Smooth muscle cell (in vitro differentiated cells): ENCODE results near the gene ADK. TPM values are rescaled to one million over a fixed set of nuclear protein-coding genes. Genes with fewer than 3 reads are reported as not detected.

Source experiments
- DNase-seq: peaks from one replicate; lab custom pipeline; 2025; ENCODE audit not compliant: unreplicated experiment; lab: John Stamatoyannopoulos, UW
- H2AFZ ChIP-seq: fragments of 200-600 bp; sonication (generic); 2 replicates; pipeline ENCODE4 v1.6.0; 2016; ENCODE audit warnings: antibody characterized with exemption, low read depth, mild to moderate bottlenecking
- H3F3A ChIP-seq: fragments of 200-600 bp; sonication (generic); 2 replicates; pipeline ENCODE4 v1.6.0; 2017; ENCODE audit warnings: antibody characterized with exemption, low read depth
- H3K27ac ChIP-seq: fragments of 200-600 bp; sonication (generic); 2 replicates; pipeline ENCODE4 v1.5.1; 2016; ENCODE audit warnings: low read depth, mild to moderate bottlenecking
- H3K27me3 ChIP-seq: fragments of 200-600 bp; sonication (generic); 2 replicates; pipeline ENCODE4 v1.6.1; 2016; ENCODE audit warnings: low read depth, mild to moderate bottlenecking
- H3K36me3 ChIP-seq: fragments of 200-600 bp; sonication (generic); 2 replicates; pipeline ENCODE4 v1.5.1; 2016; ENCODE audit warnings: low read depth
- H3K4me1 ChIP-seq: fragments of 200-600 bp; sonication (generic); 2 replicates; pipeline ENCODE4 v1.5.1; 2016; ENCODE audit warnings: low read depth
- H3K4me2 ChIP-seq: fragments of 200-600 bp; sonication (generic); 2 replicates; pipeline ENCODE4 v1.6.0; 2016; ENCODE audit warnings: mild to moderate bottlenecking
- H3K4me3 ChIP-seq: fragments of 200-600 bp; sonication (generic); 2 replicates; pipeline ENCODE4 v1.5.1; 2016; ENCODE audit warnings: mild to moderate bottlenecking
- H3K79me2 ChIP-seq: fragments of 200-600 bp; sonication (generic); 2 replicates; pipeline ENCODE4 v1.6.0; 2016; ENCODE audit warnings: low read depth, mild to moderate bottlenecking
- H3K9ac ChIP-seq: fragments of 200-600 bp; sonication (generic); 2 replicates; pipeline ENCODE4 v1.6.0; 2016; ENCODE audit warnings: low read depth
- H3K9me3 ChIP-seq: fragments of 200-600 bp; sonication (generic); replicated peaks from 2 replicates; pipeline ENCODE4 v1.5.1; 2016; ENCODE audit warnings: low read depth
- H4K20me1 ChIP-seq: fragments of 200-600 bp; sonication (generic); 2 replicates; pipeline ENCODE4 v1.6.0; 2016; ENCODE audit warnings: low read depth
- CTCF ChIP-seq: fragments of 200-600 bp; sonication (generic); IDR thresholded peaks from 2 replicates; pipeline ENCODE4 v1.5.1; 2017; ENCODE audit warnings: borderline replicate concordance, mild to moderate bottlenecking, antibody characterized with exemption; ENCODE audit not compliant: insufficient read depth, poor library complexity, severe bottlenecking
- WGBS: methylation state at CpG from one replicate; pipeline ENCODE4 v1.1.7; 2016; ENCODE audit warnings: low lambda C conversion rate; 5-methylcytosine and 5-hydroxymethylcytosine counted together
- polyA plus RNA-seq: library from polyadenylated mRNA; unstranded; fragments of >200 nt; fragmentation: Nextera tagmentation; extraction: Ambion mirVana; gene quantifications from 2 replicates; pipeline ENCODE4 v1.2.1, GENCODE V29; 2016
- total RNA-seq: library from RNA; depleted of rRNA; stranded (reverse); fragments of >200 nt; gene quantifications from 2 replicates; pipeline ENCODE4 v1.2.3, GENCODE V29; 2014

Gene ADK
- total and polyA plus RNA-seq, 2 experiments from 2014 or later, result 19.4 to 25.1 TPM

GRCh38 chr10:74745449-74745848, 594.4 kb downstream of the ADK start:
- Histone ChIP-seq H3K4me2 (no peak overlapping the region), H3K4me1 (no peaks in the 10 kb centered on the region), H3K27me3 (no peaks in the 10 kb centered on the region), H3K36me3 (no peaks in the 10 kb centered on the region), H3K9me3 (no peaks in the 10 kb centered on the region), H3K27ac (no peak overlapping the region), H3F3A (no peaks in the 10 kb centered on the region), H4K20me1 (no peaks in the 10 kb centered on the region), H3K79me2 (no peaks in the 10 kb centered on the region), H3K9ac (no peak overlapping the region), H2AFZ (no peak overlapping the region), H3K4me3 (no peak overlapping the region)
- no peak for DNase-seq
- WGBS, result 91% methylated on average over 4 of the region's 4 CpGs
- no peak for TF ChIP-seq CTCF

- no peak overlapping the region for H3K27ac ChIP-seq
- TF ChIP-seq CTCF, result no peak
- no peaks in the 10 kb centered on the region for H4K20me1 ChIP-seq
- H3K9ac ChIP-seq, result no peak overlapping the region
- H3K79me2 ChIP-seq, result no peaks in the 10 kb centered on the region
- no peaks in the 10 kb centered on the region for H3F3A ChIP-seq
- DNase-seq, result no peak
- no peak overlapping the region for H3K4me3 ChIP-seq
- H3K27me3 ChIP-seq, result no peaks in the 10 kb centered on the region
- H2AFZ ChIP-seq, result no peak overlapping the region
- no peaks in the 10 kb centered on the region for H3K36me3 ChIP-seq
- 94% methylated on average over 14 of the region's 14 CpGs for WGBS
- H3K9me3 ChIP-seq, result no peaks in the 10 kb centered on the region
- H3K4me1 ChIP-seq, result no peaks in the 10 kb centered on the region
- no peak overlapping the region for H3K4me2 ChIP-seq
Observed at GRCh38 chr10:74746813-74747212, 595.8 kb downstream of the ADK start.

GRCh38 chr10:74748468-74749031, 597.5 kb downstream of the ADK start:
- DNase-seq, result no peak
- Histone ChIP-seq H3K36me3 (no peaks in the 10 kb centered on the region), H3K4me2 (no peak overlapping the region), H3K4me3 (no peak overlapping the region), H4K20me1 (no peaks in the 10 kb centered on the region), H2AFZ (no peak overlapping the region), H3K27ac (no peak overlapping the region), H3K9ac (no peak overlapping the region), H3F3A (no peaks in the 10 kb centered on the region), H3K4me1 (no peaks in the 10 kb centered on the region), H3K9me3 (no peaks in the 10 kb centered on the region), H3K27me3 (no peaks in the 10 kb centered on the region), H3K79me2 (no peaks in the 10 kb centered on the region)
- WGBS, result 89% methylated on average over 9 of the region's 9 CpGs
- no peak for TF ChIP-seq CTCF

GRCh38 chr10:74750848-74751274, 599.8 kb downstream of the ADK start:
- Histone ChIP-seq H3K4me1 (no peaks in the 10 kb centered on the region), H3K9me3 (no peaks in the 10 kb centered on the region), H3K4me3 (no peak overlapping the region), H3K27ac (no peak overlapping the region), H3F3A (no peaks in the 10 kb centered on the region), H3K4me2 (no peak overlapping the region), H3K9ac (no peak overlapping the region), H3K79me2 (no peaks in the 10 kb centered on the region), H2AFZ (no peak overlapping the region), H4K20me1 (no peaks in the 10 kb centered on the region), H3K36me3 (no peaks in the 10 kb centered on the region), H3K27me3 (no peaks in the 10 kb centered on the region)
- no peak for DNase-seq
- 92% methylated on average over 6 of the region's 6 CpGs for WGBS
- TF ChIP-seq CTCF, result no peak
